ENCODE results near the gene CHRNE. TPM values are rescaled to one million over a fixed set of nuclear protein-coding genes. Genes with fewer than 3 reads are reported as not detected.
A peak's percentile ranks its signal among the peaks of the same experiment; 100 is the strongest.

CHRNE gene
- total RNA-seq, 1 experiment from 2014 or later = not detected

GRCh38 chr17:4897198-4897687, 5.7 kb downstream of the CHRNE start:
- TF ChIP-seq, protein P1, sequence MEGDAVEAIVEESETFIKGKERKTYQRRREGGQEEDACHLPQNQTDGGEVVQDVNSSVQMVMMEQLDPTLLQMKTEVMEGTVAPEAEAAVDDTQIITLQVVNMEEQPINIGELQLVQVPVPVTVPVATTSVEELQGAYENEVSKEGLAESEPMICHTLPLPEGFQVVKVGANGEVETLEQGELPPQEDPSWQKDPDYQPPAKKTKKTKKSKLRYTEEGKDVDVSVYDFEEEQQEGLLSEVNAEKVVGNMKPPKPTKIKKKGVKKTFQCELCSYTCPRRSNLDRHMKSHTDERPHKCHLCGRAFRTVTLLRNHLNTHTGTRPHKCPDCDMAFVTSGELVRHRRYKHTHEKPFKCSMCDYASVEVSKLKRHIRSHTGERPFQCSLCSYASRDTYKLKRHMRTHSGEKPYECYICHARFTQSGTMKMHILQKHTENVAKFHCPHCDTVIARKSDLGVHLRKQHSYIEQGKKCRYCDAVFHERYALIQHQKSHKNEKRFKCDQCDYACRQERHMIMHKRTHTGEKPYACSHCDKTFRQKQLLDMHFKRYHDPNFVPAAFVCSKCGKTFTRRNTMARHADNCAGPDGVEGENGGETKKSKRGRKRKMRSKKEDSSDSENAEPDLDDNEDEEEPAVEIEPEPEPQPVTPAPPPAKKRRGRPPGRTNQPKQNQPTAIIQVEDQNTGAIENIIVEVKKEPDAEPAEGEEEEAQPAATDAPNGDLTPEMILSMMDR (IDR thresholded peaks at IDR 0.05; ENCODE audit: insufficient read depth in 1 of 2, low read depth in 1 of 2, low read length in 1 of 2, severe bottlenecking in 1 of 2, unreplicated experiment in 1 of 2) = no peak
- H3K4me3 Mint-ChIP-seq (ENCODE audit: unreplicated experiment) = no peak overlapping the region
- H3K9me3 Mint-ChIP-seq (ENCODE audit: unreplicated experiment) = no peaks in the 10 kb centered on the region
- H3K4me1 Mint-ChIP-seq (ENCODE audit: low read depth, unreplicated experiment) = no peaks in the 10 kb centered on the region
- H3K27me3 Mint-ChIP-seq (ENCODE audit: insufficient read depth, unreplicated experiment) = no peaks in the 10 kb centered on the region
- no peak overlapping the region for H3K4me3 ChIP-seq (ENCODE audit: low read depth, low read length)
- ChIA-PET CTCF (interaction anchor here (0.9 kb wide), 1 partner anchor 43 kb away, joined by 3 read pairs; the partner anchor contains the start of genes RNF167 and SLC25A11), POLR2A (no interaction called here)
- H3K36me3 Mint-ChIP-seq (ENCODE audit: insufficient read depth, unreplicated experiment) = peaks cover 12% of the 10 kb centered on the region
- no peaks in the 10 kb centered on the region for H3K36me3 ChIP-seq (ENCODE audit: control insufficient read depth, insufficient read depth, low read length)
- H3K9me3 ChIP-seq = no peaks in the 10 kb centered on the region
- intact Hi-C loops (cut with micrococcal nuclease; ENCODE audit: unreplicated experiment) = no loop called here
- H3K27me3 ChIP-seq (replicated peaks; ENCODE audit: control insufficient read depth, insufficient read depth, low read length) = no peaks in the 10 kb centered on the region
- DNase-seq = no peak
- no peaks in the 10 kb centered on the region for H3K4me1 ChIP-seq
- BruUV-seq (replicated peaks) = no TSS peak
- H3K27ac Mint-ChIP-seq (ENCODE audit: unreplicated experiment) = no peak overlapping the region

GRCh38 chr17:4896332-4897197, 6.3 kb downstream of the CHRNE start:
- H3K9me3 Mint-ChIP-seq (ENCODE audit: unreplicated experiment) = no peaks in the 10 kb centered on the region
- TF ChIP-seq, protein P1 (IDR thresholded peaks at IDR 0.05; ENCODE audit: insufficient read depth in 1 of 2, low read depth in 1 of 2, low read length in 1 of 2, severe bottlenecking in 1 of 2, unreplicated experiment in 1 of 2) = peak in 1 of 2 experiments; percentile 3

GRCh38 chr17:4895657-4896331, 7.1 kb downstream of the CHRNE start:
- no peak overlapping the region for H3K27ac Mint-ChIP-seq (ENCODE audit: unreplicated experiment)
- DNase-seq = no peak
- peaks cover 9% of the 10 kb centered on the region for H3K36me3 Mint-ChIP-seq (ENCODE audit: insufficient read depth, unreplicated experiment)
- intact Hi-C loops (cut with micrococcal nuclease; ENCODE audit: unreplicated experiment) = no loop called here
- TF ChIP-seq, protein P1 (IDR thresholded peaks at IDR 0.05; ENCODE audit: insufficient read depth in 1 of 2, low read depth in 1 of 2, low read length in 1 of 2, severe bottlenecking in 1 of 2, unreplicated experiment in 1 of 2) = peak in 1 of 2 experiments; percentile 6
- no peaks in the 10 kb centered on the region for H3K27me3 Mint-ChIP-seq (ENCODE audit: insufficient read depth, unreplicated experiment)
- Histone ChIP-seq H3K9me3 (no peaks in the 10 kb centered on the region), H3K4me1 (no peaks in the 10 kb centered on the region), H3K4me3 (ENCODE audit: low read depth, low read length) (no peak overlapping the region), H3K36me3 (ENCODE audit: control insufficient read depth, insufficient read depth, low read length) (no peaks in the 10 kb centered on the region), H3K27me3 (replicated peaks; ENCODE audit: control insufficient read depth, insufficient read depth, low read length) (no peaks in the 10 kb centered on the region)
- H3K9me3 Mint-ChIP-seq (ENCODE audit: unreplicated experiment) = no peaks in the 10 kb centered on the region
- H3K4me3 Mint-ChIP-seq (ENCODE audit: unreplicated experiment) = no peak overlapping the region
- BruUV-seq (replicated peaks) = TSS peak; percentile 47
- no peaks in the 10 kb centered on the region for H3K4me1 Mint-ChIP-seq (ENCODE audit: low read depth, unreplicated experiment)
- POLR2A ChIA-PET = no interaction called here
- CTCF ChIA-PET = interaction anchor here (0.9 kb wide), 1 partner anchor 44 kb away, joined by 3 read pairs; the partner anchor contains the start of genes RNF167 and SLC25A11

More at GRCh38 chr17:4896332-4897197, 6.3 kb downstream of the CHRNE start:
- no peaks in the 10 kb centered on the region for H3K27me3 Mint-ChIP-seq (ENCODE audit: insufficient read depth, unreplicated experiment)
- Histone ChIP-seq H3K27me3 (replicated peaks; ENCODE audit: control insufficient read depth, insufficient read depth, low read length) (no peaks in the 10 kb centered on the region), H3K4me3 (ENCODE audit: low read depth, low read length) (no peak overlapping the region), H3K4me1 (no peaks in the 10 kb centered on the region), H3K9me3 (no peaks in the 10 kb centered on the region), H3K36me3 (ENCODE audit: control insufficient read depth, insufficient read depth, low read length) (no peaks in the 10 kb centered on the region)
- intact Hi-C loops (cut with micrococcal nuclease; ENCODE audit: unreplicated experiment) = no loop called here
- DNase-seq = no peak
- CTCF ChIA-PET = interaction anchor here (0.9 kb wide), 1 partner anchor 43 kb away, joined by 3 read pairs; the partner anchor contains the start of genes RNF167 and SLC25A11
- H3K4me3 Mint-ChIP-seq (ENCODE audit: unreplicated experiment) = no peak overlapping the region
- peaks cover 12% of the 10 kb centered on the region for H3K36me3 Mint-ChIP-seq (ENCODE audit: insufficient read depth, unreplicated experiment)
- no TSS peak for BruUV-seq (replicated peaks)
- no peak overlapping the region for H3K27ac Mint-ChIP-seq (ENCODE audit: unreplicated experiment)
- H3K4me1 Mint-ChIP-seq (ENCODE audit: low read depth, unreplicated experiment) = no peaks in the 10 kb centered on the region
- POLR2A ChIA-PET = no interaction called here
